ENCODE data around the gene PRR12. TPM values are rescaled to one million over a fixed set of nuclear protein-coding genes. Genes with fewer than 3 reads are reported as not detected.

Gene PRR12
- total RNA-seq, 5 donors from 2014 or later (not counting 1 experiment from before 2014, with no cell fraction given), result 50.8 to 81.7 (median 78.8) TPM

- no peak overlapping the region for H3K4me3 Mint-ChIP-seq
- CTCF ChIA-PET, result no interaction called here
- ATAC-seq (replicated peaks in 1 of 4) (no peak), DNase-seq (no peak)
- Histone ChIP-seq H3K27ac (ENCODE audit: low read length) (no peak overlapping the region), H3K36me3 (ENCODE audit: control insufficient read depth in 2 of 2, extremely low read depth in 1 of 2, insufficient read depth in 1 of 2, low read length in 1 of 2) (peaks cover 43 to 71% of the 10 kb centered on the region in 2 donors), H3K4me1 (ENCODE audit: control insufficient read depth in 1 of 2, extremely low read depth in 1 of 2, insufficient read depth in 2 of 2, low read length in 2 of 2) (no peaks in the 10 kb centered on the region), H3K4me3 (ENCODE audit: control insufficient read depth in 1 of 2, extremely low read depth in 1 of 2, low read length in 1 of 2) (no peak overlapping the region), H3K9me3 (no peaks in the 10 kb centered on the region), H3K27me3 (replicated peaks in 1 of 2; ENCODE audit: control insufficient read depth in 2 of 2, extremely low read depth in 1 of 2, insufficient read depth in 2 of 2, low read length in 1 of 2) (no peaks in the 10 kb centered on the region)
- peaks cover 0 to 2% (median 2%) of the 10 kb centered on the region in 3 donors for H3K4me1 Mint-ChIP-seq
- H3K27ac Mint-ChIP-seq, result no peak overlapping the region
- POLR2A ChIA-PET, result no interaction called here
- WGBS (ENCODE audit: insufficient coverage), result 98% methylated on average over 78 of the region's 110 CpGs
- H3K27me3 Mint-ChIP-seq, result no peaks in the 10 kb centered on the region
- H3K9me3 Mint-ChIP-seq, result no peaks in the 10 kb centered on the region
- peaks cover 31% of the 10 kb centered on the region for H3K36me3 Mint-ChIP-seq
These were observed 61.0 kb downstream of the PRR12 start for GRCh38 chr19:49651820-49652550.

DNA sequence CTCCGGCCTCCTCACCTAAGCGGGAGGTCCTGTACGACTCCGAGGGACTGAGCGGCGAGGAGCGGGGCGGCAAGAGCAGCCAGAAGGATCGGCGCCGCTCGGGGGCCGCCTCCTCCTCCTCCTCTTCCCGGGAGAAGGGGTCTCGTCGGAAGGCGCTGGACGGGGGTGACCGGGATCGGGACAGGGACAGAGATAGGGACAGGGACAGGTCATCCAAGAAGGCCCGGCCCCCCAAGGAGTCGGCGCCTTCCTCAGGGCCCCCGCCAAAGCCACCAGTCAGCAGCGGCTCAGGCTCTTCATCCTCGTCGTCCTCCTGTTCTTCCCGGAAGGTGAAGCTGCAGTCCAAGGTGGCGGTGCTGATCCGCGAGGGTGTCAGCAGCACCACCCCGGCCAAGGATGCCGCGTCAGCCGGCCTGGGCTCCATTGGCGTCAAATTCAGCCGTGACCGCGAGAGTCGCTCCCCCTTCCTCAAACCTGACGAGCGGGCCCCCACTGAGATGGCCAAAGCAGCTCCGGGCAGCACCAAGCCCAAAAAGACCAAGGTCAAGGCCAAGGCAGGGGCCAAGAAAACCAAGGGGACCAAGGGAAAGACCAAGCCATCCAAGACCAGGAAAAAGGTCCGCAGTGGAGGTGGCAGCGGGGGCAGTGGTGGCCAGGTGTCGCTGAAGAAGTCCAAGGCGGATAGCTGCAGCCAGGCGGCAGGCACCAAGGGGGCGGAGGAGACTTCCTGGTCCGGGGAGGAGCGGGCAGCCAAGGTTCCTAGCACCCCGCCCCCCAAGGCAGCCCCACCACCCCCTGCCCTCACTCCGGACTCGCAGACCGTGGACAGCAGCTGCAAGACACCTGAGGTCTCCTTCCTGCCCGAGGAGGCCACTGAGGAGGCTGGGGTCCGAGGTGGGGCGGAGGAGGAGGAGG lies 61.8 kb downstream of the PRR12 start:
- no peak overlapping the region for H3K27ac Mint-ChIP-seq
- no peaks in the 10 kb centered on the region for H3K27me3 Mint-ChIP-seq
- H3K9me3 ChIP-seq, result no peaks in the 10 kb centered on the region
- H3K36me3 ChIP-seq (ENCODE audit: control insufficient read depth in 2 of 2, extremely low read depth in 1 of 2, insufficient read depth in 1 of 2, low read length in 1 of 2), result peaks cover 42 to 75% of the 10 kb centered on the region in 2 donors
- POLR2A ChIA-PET, result no interaction called here
- H3K4me1 Mint-ChIP-seq, result peaks cover 2 to 5% (median 3%) of the 10 kb centered on the region in 3 donors
- CTCF ChIA-PET, result no interaction called here
- no peaks in the 10 kb centered on the region for H3K27me3 ChIP-seq (replicated peaks in 1 of 2; ENCODE audit: control insufficient read depth in 2 of 2, extremely low read depth in 1 of 2, insufficient read depth in 2 of 2, low read length in 1 of 2)
- H3K4me1 ChIP-seq (ENCODE audit: control insufficient read depth in 1 of 2, extremely low read depth in 1 of 2, insufficient read depth in 2 of 2, low read length in 2 of 2), result no peaks in the 10 kb centered on the region
- peaks cover 25% of the 10 kb centered on the region for H3K36me3 Mint-ChIP-seq
- DNase-seq, result no peak
- 96% methylated on average over 29 of the region's 58 CpGs for WGBS (ENCODE audit: insufficient coverage)
- no peak overlapping the region for H3K4me3 ChIP-seq (ENCODE audit: control insufficient read depth in 1 of 2, extremely low read depth in 1 of 2, low read length in 1 of 2)
- no peak for ATAC-seq (replicated peaks in 1 of 4)
- H3K27ac ChIP-seq (ENCODE audit: low read length), result no peak overlapping the region
- H3K4me3 Mint-ChIP-seq, result no peak overlapping the region
- no peaks in the 10 kb centered on the region for H3K9me3 Mint-ChIP-seq

- ATAC-seq (replicated peaks in 1 of 4) (no peak), DNase-seq (no peak)
- WGBS (ENCODE audit: insufficient coverage), result 94% methylated on average over 11 of the region's 13 CpGs
- Mint-ChIP-seq H3K4me1 (peaks cover 2 to 5% (median 3%) of the 10 kb centered on the region in 3 donors), H3K36me3 (peaks cover 25% of the 10 kb centered on the region), H3K27ac (no peak overlapping the region), H3K9me3 (no peaks in the 10 kb centered on the region), H3K27me3 (no peaks in the 10 kb centered on the region), H3K4me3 (no peak overlapping the region)
- no peak overlapping the region for H3K4me3 ChIP-seq (ENCODE audit: control insufficient read depth in 1 of 2, extremely low read depth in 1 of 2, low read length in 1 of 2)
- H3K27ac ChIP-seq (ENCODE audit: low read length), result no peak overlapping the region
- H3K36me3 ChIP-seq (ENCODE audit: control insufficient read depth in 2 of 2, extremely low read depth in 1 of 2, insufficient read depth in 1 of 2, low read length in 1 of 2), result peaks cover 46 to 80% of the 10 kb centered on the region in 2 donors
- H3K27me3 ChIP-seq (replicated peaks in 1 of 2; ENCODE audit: control insufficient read depth in 2 of 2, extremely low read depth in 1 of 2, insufficient read depth in 2 of 2, low read length in 1 of 2), result no peaks in the 10 kb centered on the region
- ChIA-PET POLR2A (no interaction called here), CTCF (interaction anchor here in 1 of 2 donors (0.6 kb wide), 1 partner anchor 10 kb away, joined by 3 read pairs; no protein-coding TSS in a partner anchor)
- no peaks in the 10 kb centered on the region for H3K9me3 ChIP-seq
- no peaks in the 10 kb centered on the region for H3K4me1 ChIP-seq (ENCODE audit: control insufficient read depth in 1 of 2, extremely low read depth in 1 of 2, insufficient read depth in 2 of 2, low read length in 2 of 2)
These were observed 62.5 kb downstream of the PRR12 start for GRCh38 chr19:49653466-49653806.

DNA sequence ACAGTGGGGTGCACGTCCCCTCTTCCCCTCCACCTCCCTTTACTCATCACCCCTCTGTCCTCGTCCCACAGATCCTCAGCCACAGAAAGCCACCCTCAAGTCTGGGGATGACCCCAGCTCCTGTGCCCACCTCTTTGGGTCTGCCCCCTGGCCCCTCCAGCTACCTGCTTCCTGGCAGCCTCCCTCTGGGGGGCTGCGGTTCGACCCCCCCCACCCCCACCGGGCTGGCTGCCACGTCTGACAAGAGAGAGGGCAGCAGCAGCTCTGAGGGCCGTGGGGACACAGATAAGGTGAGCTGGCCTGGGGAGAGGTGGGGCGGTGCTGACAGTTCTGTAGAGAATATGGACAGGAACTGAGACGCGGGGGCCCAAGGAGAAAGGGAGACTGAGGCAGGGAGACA lies 63.6 kb downstream of the PRR12 start:
- DNase-seq, result no peak
- H3K36me3 ChIP-seq (ENCODE audit: control insufficient read depth in 2 of 2, extremely low read depth in 1 of 2, insufficient read depth in 1 of 2, low read length in 1 of 2), result peaks cover 46 to 84% of the 10 kb centered on the region in 2 donors
- H3K4me3 ChIP-seq (ENCODE audit: control insufficient read depth in 1 of 2, extremely low read depth in 1 of 2, low read length in 1 of 2), result no peak overlapping the region
- H3K9me3 ChIP-seq, result no peaks in the 10 kb centered on the region
- ChIA-PET CTCF (interaction anchor here in 1 of 2 donors (0.5 kb wide), 1 partner anchor 31 kb away, joined by 5 read pairs; no protein-coding TSS in a partner anchor), POLR2A (no interaction called here)
- Mint-ChIP-seq H3K36me3 (peaks cover 23% of the 10 kb centered on the region), H3K27ac (no peak overlapping the region), H3K27me3 (no peaks in the 10 kb centered on the region), H3K4me1 (peaks cover 5 to 6% (median 5%) of the 10 kb centered on the region in 3 donors), H3K9me3 (no peaks in the 10 kb centered on the region), H3K4me3 (no peak overlapping the region)
- no peak for ATAC-seq (replicated peaks in 1 of 4)
- peaks cover 0 to 2% of the 10 kb centered on the region in 2 experiments for H3K4me1 ChIP-seq (ENCODE audit: control insufficient read depth in 1 of 2, extremely low read depth in 1 of 2, insufficient read depth in 2 of 2, low read length in 2 of 2)
- H3K27ac ChIP-seq (ENCODE audit: low read length), result no peak overlapping the region
- 93% methylated on average over 2 of the region's 10 CpGs for WGBS (ENCODE audit: insufficient coverage)
- no peaks in the 10 kb centered on the region for H3K27me3 ChIP-seq (replicated peaks in 1 of 2; ENCODE audit: control insufficient read depth in 2 of 2, extremely low read depth in 1 of 2, insufficient read depth in 2 of 2, low read length in 1 of 2)

DNA sequence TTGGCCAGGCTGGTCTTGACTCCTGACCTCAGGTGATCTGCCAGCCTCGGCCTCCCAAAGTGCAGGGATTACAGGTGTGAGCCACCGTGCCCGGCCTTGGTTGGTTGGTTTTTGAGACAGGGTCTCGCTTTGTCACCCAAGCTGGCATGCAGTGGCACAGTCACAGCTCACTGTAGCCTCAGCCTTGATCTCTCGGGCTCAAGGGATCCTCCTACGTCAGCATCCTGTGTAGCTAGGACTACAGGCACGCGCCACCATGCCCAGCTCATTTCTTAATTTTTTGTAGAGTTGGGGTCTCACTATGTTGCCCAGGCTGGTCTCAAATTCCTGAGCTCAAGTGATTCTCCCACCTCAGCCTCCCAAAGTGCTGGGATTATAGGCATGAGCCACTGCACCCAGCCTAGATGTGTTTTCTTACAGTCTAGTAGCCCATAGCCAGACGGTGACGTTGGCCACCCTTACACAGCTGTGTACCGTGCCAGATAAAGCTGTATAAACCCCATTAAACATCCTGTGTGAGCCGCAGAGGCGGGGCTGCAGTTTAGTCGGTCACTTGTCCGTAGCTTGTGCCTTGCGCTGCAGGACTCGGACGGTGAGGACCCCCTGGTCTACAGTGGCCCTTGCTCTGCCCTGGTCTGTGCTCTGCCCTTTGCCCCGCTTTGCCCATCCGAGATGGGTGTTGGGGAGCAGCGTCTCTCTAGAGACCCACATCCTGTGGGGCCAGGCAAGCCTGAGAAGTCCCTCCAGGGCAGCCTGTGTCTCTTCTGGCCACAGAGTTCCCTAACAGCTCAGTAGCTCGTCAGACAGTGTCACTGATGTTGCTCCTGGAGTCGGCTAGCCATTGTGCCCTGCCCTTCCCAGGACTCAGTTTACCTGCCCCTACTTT lies 64.8 kb downstream of the PRR12 start:
- Histone ChIP-seq H3K9me3 (no peaks in the 10 kb centered on the region), H3K4me1 (ENCODE audit: control insufficient read depth in 1 of 2, extremely low read depth in 1 of 2, insufficient read depth in 2 of 2, low read length in 2 of 2) (peaks cover 0 to 7% of the 10 kb centered on the region in 2 experiments), H3K27me3 (replicated peaks in 1 of 2; ENCODE audit: control insufficient read depth in 2 of 2, extremely low read depth in 1 of 2, insufficient read depth in 2 of 2, low read length in 1 of 2) (no peaks in the 10 kb centered on the region), H3K4me3 (ENCODE audit: control insufficient read depth in 1 of 2, extremely low read depth in 1 of 2, low read length in 1 of 2) (no peak overlapping the region), H3K27ac (ENCODE audit: low read length) (no peak overlapping the region), H3K36me3 (ENCODE audit: control insufficient read depth in 2 of 2, extremely low read depth in 1 of 2, insufficient read depth in 1 of 2, low read length in 1 of 2) (peaks cover 46 to 85% of the 10 kb centered on the region in 2 donors)
- no peak for DNase-seq
- ChIA-PET POLR2A (no interaction called here), CTCF (interaction anchor here in 1 of 2 donors (0.6 to 1.5 kb wide), 2 partner anchors 10 to 868 kb away, joined by 3 to 5 read pairs; partner anchors contain the start of genes BCL2L12 and IRF3)
- Mint-ChIP-seq H3K4me3 (no peak overlapping the region), H3K4me1 (peaks cover 5 to 9% (median 8%) of the 10 kb centered on the region in 3 donors), H3K27ac (no peak overlapping the region), H3K27me3 (no peaks in the 10 kb centered on the region), H3K36me3 (peaks cover 21% of the 10 kb centered on the region), H3K9me3 (no peaks in the 10 kb centered on the region)
- no peak for ATAC-seq (replicated peaks in 1 of 4)
- 89% methylated on average over 21 of the region's 23 CpGs for WGBS (ENCODE audit: insufficient coverage)
